Brain pericyte (primary cell): Measurements from ENCODE around the gene ICE2.
A peak's percentile ranks its signal among the peaks of the same experiment; 100 is the strongest.

Experiments used
- DNase-seq: peaks from one replicate; pipeline ENCODE4 v3.0.0-alpha.2; 2012; ENCODE audit warnings: low read depth, low spot score

Gene ICE2

DNA sequence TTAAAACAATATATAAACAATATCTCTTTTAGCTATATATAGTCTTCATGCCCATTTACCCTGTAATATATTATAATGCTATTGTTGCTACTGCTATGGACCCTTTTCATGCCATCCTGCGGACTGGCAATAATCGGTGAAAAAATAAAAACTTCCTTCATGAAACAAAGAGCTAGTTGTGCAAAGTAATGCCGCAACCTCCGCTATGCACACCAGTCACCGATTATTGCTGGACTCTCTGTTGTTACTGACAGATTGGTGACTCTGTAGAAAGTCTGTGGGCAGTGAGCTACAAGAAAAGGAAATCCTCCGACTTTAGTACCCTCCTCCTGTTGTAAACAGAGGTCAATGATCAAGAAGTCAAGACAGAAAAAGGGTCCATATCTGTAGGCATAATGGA, 17.9 kb upstream of the ICE2 start:
- no peak for DNase-seq

DNA sequence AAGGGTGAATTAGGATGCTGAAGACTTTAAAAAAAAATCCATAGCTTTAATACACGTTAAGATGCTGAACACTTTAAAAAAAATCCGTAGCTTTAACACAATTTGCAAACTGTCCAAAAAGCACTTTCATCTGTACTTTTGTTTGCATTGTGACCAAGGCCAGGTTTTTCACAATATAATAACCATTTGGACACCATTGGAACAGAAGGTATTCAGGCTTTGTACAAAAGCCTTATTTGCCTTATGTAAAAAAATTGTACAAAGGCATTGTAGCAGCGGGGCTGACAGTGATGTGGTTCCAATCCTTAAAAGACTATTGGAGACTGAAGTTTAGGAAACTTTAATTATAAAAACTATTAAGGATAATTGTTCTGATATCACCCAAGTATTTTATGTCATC, 15.2 kb upstream of the ICE2 start:
- DNase-seq = no peak

DNA sequence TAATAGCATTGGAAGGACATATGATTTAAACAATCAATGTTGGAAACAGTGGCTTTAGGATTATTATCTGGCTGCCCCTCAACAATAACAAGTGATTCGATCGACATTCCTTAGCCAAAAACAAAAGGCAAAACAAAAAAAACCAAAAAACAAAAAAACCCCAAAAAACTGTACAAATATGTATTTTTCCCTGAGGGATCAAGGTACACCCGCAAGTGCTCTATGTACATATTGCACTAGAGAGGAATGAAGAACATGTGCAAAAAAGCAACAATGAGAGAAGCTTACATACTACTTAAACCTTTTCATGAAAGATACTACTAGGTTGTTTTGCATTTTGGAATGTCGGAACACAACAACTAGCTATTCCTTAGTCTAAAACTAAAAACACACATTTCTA, 14.2 kb upstream of the ICE2 start:
- no peak for DNase-seq

DNA sequence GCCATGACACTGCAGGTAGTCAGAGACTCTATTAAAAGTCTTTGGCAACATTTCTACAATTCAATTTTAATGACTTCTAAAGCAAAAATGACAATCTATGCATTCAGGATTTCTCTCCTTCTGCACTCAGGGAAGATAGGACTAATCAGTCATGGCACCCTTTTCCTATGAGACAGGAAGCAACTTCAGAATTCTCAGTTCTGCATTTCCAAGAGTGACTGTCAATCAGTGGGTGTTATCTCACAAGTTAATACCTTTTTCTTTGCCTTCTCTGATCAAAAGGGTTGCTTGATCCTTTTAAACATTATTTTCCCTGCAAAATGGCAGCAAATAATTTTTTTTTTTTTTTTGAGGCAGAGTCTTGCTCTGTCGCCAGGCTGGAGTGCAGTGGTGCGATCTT, 7.8 kb upstream of the ICE2 start:
- no peak for DNase-seq

DNA sequence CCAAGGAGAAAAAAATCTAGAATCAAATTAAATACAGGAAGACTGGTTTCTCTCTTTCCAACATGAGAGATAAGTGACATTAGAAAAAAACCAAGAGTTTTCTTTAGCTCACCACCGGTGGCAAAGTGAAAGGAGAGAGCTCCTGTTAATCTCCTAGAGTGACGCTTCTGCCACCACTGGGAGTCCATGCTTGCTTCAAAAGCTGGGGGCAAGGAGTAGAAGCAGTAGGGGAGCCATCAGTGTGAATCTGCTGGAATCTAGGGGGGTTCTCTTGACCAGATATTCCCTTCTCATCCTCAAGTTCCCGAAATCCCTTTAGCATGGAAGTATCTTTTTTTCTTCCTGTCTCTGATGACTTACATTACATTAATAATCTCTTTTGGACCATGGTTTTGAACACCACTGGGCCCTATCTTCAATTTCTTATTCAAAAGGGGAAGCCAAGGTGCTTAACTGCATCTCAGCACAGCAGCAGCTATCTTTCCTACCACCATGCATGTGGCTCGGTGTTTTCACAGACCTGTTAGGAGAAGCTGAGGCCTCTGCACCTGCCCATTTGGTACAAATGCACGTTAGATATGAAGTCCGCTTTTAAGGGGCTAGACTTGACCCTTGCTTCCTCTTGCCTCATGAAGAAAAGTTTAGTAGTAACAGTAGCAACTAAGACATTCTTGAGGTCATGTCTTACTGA, 6.6 kb upstream of the ICE2 start:
- DNase-seq = no peak

DNA sequence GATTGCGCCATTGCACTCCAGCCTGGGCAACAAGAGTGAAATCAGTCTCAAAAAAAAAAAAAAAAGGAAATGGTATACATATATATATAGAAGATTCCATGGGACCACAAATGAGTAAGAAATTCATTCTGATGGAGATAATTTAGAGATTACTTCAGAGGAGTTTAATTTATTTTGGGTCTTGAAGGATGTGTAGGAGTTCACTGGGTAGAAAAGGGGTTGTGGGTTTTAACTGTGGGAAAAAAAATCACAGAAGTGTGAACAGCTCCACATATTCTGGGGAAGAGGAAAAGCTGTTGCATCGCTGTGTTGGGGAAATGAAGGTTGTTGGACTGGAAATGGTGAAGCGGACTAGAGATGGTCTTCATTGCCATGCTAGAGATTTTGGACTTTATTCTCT, 4.1 kb upstream of the ICE2 start:
- DNase-seq = no peak

DNA sequence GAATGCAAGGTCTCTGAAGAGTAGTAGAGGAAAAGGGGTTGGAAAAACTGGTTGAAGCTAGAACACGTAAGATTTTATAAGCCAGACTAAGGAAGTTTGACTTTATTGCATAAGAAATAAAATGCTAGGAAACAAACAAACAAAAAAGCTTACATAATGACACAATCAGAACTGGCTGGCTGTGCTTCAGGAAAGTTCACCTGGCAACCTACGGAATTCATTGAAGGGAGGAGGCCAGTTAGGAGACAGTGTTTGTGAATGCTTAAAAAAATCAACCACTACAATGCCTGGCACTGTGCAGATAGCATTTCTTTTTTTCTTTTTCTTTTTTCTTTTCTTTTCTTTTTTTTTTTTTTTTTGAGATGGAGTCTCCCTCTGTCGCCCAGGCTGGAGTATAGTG, 1.9 kb upstream of the ICE2 start:
- no peak for DNase-seq

DNA sequence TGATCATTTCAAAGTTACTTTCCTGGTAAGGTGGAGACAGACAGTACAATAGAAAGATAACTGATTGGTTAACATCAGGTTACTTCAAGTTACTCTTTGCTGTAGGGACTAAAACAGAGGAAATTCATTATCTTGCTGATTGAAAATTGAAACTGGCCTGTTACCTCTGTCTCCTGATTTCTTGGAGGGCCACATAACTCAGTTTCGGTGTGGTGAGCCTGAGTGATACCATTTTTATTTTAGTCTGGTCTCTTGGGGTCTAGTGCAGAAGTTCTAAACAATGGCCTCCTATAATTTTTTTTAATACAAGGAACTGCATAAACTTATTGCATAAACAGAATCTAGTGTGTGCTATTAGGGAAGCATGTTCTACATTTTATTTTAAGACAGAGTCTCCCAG, 1.2 kb upstream of the ICE2 start:
- no peak for DNase-seq

DNA sequence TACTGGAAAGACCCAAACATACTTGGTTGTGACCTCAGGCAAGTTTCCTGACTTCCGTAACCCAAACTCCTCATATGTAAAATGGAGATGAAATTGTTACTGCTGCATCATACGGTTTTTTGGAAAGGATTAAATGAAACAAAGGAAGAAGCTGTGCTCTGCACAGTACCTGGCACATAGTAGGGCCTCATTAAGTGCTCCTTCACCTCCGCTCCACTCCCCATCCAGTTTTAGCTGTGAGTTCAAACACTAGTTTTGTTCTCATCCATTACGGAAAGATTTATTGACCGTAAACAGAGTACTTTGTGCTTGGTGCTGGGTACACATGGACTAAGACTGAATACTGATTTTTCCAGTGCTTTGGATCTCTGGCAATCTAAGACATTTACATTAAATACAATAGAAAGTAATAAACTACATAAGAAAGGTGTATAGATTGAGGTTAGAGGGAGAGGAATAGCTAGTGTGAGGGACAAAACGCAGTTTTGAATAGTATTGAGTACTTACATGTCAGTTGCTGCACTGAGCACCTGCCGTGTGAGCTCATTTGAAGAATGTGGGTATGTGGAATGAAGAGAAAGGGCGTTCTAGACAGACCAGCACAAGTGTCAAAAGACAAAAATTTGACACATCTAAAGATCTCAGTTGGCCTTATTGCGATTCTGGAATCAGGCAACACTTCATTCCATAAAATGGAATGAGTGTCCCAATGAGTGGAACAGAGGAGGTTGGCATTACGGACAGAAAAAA, 594 bp upstream of the ICE2 start:
- no peak for DNase-seq

DNA sequence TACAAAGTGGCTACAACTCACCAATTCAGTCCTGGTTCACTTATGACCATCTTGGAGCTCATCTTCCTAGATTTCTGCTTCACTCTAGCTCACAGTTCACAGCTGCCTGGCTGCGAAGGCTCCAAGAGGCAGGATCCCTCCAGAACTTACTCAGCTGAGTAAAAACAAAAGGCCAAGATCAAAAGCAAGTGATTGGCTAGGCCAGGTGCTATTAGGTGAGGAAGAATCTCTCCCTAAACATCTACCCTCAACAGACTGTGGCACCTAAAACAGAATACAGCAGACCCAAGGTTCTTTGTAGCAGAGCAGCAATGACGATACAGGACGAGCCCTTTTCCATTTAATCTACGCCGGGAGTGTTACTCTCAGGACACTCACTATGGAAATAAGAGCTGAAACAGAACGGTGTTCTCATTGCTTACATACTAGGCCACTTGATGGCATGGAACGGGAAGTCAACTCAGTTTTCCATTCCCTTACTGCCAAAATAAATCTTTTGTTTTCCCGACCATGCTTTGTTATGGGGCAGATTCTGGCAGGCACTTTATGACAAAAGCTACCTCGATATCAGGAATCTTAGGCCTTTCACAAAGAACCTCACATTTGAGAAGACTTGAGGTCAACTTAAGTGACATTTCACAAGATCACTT, 901 bp downstream of the ICE2 start:
- DNase-seq = peak; percentile 5

DNA sequence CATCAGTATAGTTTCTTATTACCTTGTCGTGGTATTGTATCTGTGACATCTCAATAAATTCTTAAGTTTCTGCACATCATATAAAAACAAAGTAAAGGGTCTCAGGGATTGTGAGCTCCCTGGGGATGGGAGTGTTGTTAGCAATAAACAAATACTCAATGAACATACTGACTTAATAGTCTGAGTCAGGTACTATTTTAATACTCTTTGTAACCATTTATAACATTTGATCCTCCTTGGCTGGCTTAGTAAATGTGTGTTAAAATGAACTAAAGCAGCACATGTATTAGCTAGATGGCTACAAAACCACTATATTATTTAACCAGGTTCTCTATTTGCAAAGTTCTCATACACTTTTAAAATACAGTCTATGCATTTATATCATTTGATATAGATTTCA, 1.8 kb downstream of the ICE2 start:
- no peak for DNase-seq

DNA sequence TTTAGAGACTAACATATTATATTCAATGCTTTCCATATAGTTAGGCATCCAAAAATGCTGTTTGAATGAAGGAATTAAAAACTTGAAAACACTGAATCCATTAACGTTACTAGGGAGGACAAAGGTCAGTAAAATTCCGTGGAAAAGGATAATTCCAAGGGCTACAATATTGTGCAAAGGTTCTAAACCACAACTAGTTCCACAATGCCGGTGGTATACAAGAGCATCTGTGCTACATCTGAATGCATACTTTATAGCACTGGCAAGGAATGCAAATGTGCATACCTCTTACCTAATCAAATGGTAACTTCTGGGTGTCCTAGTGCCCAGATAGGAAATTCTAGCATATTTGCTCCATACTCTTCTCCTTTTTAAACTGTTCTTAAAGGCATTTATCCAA, 2.2 kb downstream of the ICE2 start:
- DNase-seq = no peak

DNA sequence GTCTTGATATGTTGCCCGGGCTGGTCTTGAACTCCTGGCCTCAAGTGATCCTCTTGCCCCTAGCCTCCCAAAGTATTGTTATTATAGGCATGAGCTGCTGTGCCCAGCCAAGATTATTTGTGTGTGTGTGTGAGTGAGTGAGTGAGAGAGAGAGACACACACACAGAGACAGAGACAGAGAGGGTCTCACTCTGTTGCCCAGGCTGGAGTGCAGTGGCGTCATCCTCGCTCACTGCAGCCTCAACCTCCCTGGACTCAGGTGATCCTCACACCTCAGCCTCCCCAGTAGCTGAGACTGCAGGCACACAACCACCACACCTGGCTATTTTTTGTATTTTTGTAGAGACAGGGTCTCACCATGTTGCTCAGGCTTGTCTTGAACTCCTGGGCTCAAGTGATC, 5.8 kb downstream of the ICE2 start:
- no peak for DNase-seq

DNA sequence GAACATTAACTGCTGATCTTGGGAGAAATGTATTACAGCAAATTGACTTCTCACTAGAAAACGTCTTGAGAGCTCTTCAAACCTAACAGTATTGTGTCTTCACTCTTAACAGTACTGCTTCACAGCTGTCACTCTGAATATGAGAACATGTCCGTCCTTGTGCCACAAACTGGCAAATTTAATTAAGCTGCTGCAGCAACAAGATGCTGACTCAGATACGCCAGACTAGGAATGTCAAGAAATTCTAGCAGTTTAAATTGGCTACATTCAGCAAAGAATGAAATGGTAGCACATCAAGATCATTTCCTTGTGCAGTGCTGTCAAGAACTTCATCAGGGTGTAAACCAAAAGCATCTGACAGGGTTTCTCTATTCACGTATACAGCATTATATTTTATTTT, 7.6 kb downstream of the ICE2 start:
- DNase-seq = no peak

DNA sequence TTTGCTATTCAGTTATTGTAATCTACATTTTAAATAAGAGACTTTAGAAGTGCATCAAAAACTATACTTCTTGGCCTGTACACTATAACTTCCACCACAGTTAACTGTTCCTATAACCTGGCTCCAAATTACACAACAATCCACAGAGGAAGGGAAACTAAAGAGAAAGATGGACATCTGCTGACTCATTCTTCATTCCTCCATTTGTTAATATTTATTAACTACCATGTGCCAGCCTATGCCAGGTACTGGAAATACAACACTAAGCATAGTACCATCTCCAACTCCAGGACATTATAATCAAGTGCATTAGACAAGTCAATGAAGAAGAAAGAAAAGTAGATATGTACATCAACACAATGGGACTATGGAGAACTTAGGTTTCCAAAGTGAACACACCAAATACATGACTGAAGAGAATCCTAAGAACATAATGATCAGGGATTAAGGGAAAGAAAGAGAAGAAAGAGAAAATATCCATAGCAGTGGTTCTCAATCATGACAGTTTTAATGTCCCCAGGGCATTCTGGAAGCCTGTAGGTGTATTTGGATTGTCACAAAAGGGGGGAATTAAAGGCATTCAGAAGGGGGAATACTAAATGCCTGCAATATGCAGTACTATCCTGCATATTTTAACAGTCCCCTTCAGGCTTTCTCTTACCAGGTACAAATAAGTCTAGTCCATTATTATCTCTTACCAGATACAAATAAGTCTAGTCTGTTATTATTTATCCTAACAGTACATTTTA, 8.9 kb downstream of the ICE2 start:
- no peak for DNase-seq

DNA sequence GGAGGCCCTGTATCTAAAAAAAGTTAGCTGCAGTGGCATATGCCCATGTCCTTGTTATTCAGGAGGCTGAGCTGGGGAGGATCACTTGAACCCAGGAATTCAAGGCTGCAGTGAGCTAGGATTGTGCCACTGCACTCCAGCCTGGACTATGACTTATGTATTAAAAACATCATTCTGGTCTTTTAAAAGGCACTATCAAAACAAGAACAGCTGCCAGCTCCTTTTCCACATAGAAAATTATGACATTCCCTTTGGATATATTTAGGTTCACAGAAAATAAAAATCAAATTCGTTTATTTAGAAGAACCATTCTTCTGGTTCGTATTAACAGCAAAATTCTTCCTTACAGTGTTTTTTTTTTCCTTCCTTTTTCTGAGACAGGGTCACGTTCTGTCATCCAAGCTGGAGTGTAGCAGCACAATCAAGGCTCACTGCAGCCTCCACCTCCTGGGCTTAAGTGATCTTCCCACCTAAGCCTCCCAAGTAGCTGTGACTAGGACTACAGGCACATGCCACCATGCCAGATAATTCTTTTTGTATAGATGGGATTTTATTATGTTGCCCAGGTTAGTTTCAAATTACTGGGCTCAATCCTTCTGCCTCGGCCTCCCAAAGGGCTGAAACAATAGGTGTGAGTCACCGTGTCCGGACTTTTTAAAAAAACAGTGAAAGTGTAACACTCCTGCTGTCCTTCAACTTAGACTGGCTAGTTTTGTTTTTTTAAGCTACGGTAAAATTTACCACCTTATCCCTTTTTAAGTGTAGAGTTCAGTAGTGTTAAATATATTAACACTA, 13.9 kb downstream of the ICE2 start:
- no peak for DNase-seq

DNA sequence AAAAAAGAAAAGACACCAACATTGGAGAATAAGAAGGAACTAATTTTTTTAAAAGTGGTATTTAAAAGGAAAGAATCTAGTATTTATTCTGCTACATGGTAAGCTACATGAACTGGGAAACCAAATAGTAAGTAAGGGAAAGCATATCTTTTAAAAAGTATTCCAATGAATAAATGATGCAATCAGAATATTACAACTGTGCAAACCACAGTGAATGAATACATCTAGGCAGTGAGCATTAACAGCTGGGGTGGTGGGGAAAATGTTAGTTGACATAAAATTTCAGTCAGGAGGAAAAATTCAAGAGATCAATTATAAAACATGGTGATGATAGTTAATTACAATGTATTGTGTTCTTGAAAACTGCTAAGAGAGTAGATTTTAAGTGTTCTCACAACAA, 16.9 kb downstream of the ICE2 start:
- DNase-seq = no peak

DNA sequence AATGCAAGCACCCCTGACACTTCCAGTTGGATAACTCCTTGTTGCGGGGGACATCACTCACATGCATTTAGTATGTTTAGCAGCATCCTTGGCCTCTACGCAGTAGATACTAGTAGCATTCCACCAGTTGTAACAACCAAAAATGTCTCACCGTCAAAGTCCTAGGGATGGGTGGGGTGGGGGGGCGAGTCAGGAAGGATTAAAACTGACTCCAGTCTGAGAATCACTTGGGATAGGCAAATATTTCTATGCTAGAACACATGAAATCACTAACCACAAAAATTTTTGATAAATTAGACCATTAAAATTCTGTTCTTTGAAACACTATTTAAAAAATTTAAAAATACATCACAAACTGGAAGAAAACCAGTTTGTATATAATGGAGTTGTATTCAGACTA, 18.0 kb downstream of the ICE2 start:
- no peak for DNase-seq

DNA sequence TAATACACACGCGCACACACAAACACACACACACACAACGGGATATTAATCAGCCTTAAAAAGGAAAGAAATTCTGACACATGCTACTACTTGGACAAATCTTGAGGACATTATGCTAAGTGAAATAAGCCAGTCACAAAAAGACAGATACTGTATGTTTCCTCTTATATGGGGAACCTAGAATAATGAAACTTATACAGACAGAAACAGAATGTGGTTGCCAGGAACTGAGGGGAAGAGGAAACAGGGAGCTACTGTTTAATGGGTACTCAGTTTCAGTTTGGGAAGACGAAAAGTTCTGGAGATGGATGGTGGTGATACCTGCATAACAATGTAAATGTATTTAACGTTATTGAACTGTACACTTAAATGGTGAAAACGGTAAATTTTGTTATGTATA, 20.2 kb downstream of the ICE2 start:
- no peak for DNase-seq

DNA sequence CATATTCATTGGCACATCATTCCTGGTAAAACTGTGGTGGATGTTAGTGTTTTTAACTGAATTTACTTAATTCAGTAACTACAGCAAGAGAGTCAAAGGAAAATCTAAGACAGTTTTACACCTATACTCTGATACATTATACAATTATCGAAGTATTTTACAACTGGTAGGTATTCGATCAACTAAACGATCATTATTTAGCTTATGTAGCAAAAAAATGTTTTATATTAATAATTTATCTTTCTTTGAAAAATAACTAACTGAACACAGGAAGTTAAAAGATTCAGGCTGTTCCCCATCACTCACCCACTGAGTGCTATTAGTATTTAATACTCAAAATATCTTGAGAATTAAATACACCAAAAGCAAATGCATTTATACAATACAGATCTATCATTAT, 21.0 kb downstream of the ICE2 start:
- DNase-seq = no peak

DNA sequence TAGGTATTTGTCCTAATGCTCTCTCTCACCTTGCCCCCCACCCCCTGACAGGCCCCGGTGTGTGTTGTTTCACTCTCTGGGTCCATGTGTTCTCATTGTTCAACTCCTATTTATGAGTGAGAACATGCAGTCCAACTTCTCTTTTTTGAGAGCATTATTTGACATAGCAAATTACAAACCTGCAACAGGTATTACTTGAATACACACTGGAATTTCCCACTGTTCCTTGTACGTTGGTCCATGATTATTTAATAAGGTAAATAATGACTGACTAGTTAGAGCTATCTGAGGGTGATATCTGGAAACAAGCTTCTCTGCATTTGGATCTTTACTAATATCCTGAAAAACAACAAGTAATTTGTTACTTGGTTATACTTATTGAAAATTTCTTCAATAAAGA, 24.1 kb downstream of the ICE2 start:
- DNase-seq = no peak
